HG03103 (cell line): ENCODE results near the gene PRKAR1B.

Experiments used
- ATAC-seq: cut with Tn5 transposase; IDR thresholded peaks from one replicate; pipeline ENCODE4 v1.9.1; 2021; ENCODE audit warnings: low read depth; ENCODE audit not compliant: unreplicated experiment

The PRKAR1B gene

DNA sequence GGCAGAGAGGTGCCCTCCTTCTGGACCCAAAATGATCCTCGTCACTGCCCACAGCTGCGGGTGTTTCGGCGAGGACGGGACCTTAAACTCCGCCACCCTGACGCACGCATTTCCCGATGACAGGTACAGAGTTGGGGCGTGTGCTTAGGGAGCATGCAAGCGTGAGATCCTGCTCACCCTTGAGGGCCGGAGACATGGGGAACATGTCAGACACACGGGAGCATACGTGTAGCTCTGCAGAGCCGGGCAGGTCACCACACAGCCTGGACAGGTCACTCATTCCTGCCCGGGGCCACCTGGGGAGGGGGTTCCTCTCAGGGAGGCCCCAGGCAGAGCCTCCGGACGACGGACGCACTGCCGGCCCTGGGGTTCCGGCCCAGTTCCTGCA, 149.8 kb downstream of the PRKAR1B start:
- no peak for ATAC-seq

DNA sequence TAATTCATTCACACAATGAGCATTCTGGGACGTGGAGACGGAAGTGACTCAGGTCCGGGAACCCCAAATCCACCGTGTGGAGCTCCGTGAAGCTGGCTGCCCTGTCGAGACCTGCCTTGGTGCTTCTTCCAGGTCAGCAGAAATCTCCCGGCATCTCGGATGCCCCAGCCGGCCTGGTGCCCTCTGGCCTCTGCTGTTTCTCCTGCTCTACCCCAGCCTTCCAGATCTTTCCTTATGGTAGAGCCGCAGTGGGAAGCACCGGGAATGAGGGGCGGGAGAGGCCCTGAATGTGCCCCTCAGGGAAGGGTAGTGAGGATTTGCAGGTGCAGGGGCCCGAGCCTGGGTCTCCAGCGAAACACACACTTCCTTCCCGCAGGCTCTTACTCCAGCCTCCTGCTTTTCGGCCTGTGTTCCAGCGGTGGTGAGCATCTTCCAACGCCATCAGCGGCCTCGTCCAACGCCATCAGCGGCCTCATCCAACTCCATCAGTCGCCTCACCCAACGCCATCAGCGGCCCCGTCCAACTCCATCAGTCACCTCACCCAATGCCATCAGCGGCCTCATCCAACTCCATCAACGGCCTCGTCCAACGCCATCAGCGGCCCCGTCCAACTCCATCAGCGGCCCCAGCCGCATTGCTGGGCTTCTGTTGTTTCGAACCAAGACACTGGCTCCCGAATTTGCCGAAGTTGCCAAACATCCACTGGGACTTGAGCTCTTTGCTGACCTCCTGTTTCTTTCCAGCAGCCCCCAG, 150.4 kb downstream of the PRKAR1B start:
- no peak for ATAC-seq

- no peak for ATAC-seq
Measured at GRCh38 chr7:575425-576366, 151.4 kb downstream of the PRKAR1B start.

GRCh38 chr7:574661-575395, 152.3 kb downstream of the PRKAR1B start:
- ATAC-seq, result no peak

DNA sequence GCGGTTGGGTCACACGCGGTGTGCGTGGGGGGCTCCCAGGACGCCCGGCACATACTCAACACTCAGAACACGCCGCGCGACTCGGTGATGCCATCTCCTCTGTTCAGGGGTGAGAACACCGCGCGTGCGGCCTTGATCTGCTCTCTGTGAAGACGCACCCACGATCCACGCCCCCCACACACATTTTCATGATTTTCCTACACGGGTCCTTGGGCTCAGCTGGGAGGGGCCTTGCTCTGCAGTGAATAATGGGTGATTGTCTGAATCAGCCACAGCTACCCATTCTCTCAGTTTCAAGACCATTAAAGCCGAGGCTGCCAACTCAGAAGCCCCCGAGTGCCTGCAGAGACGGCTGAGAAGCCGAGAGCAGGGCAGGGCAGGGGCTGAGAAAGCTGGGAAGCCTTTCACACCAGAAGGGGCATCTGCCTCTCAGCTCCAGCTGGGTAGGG, 153.1 kb downstream of the PRKAR1B start:
- no peak for ATAC-seq

DNA sequence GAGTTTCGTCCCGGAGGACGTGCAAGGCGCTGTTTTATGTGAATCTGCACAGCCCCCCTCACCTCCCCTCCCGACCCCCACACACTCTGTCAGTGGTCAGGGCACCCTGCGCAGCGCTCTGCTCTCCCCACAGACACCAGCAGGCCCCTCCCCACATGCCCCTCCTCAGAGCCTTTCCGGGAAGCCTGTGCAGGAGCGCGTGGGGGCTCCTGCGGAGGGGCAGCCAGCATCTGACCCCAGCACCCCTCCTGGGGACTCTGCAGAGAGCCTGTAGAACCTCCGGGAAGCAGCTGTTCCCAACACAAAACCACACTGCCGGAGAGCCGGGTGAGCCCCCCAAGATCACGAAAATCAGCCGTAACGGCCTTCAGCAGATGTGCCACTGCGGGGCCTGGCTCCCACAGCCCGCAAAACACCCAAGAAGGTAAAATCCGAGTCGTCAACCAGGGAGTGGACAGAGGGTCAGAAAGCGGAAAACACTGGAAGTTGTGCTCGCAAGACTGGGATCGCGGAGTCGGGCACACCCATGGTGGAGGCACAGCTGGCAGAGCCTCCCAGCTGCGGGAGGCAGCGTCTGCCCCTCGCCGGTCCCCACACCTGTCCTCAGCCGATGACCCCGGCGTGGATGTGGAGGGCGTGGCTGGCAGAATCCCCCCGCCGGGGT, 153.7 kb downstream of the PRKAR1B start:
- no peak for ATAC-seq

- no peak for ATAC-seq
Measured at GRCh38 chr7:572416-573268, 154.4 kb downstream of the PRKAR1B start.

- ATAC-seq, result no peak
Measured at GRCh38 chr7:571718-572415, 155.2 kb downstream of the PRKAR1B start.

GRCh38 chr7:571096-571717, 155.9 kb downstream of the PRKAR1B start:
- ATAC-seq, result no peak

DNA sequence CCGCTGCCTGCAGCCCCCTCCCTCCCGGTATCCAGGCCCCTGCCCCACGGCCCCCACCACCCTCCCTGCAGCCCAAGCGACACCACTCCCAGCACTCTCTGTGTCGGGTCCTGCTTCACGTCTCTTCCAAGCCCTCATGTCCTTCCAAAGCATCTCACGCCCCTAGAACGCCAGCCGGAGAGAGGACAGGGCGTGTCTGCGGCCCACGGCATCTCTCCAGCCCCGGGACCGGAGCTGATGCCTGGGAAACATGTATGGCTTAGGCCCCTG, 156.3 kb downstream of the PRKAR1B start:
- no peak for ATAC-seq

DNA sequence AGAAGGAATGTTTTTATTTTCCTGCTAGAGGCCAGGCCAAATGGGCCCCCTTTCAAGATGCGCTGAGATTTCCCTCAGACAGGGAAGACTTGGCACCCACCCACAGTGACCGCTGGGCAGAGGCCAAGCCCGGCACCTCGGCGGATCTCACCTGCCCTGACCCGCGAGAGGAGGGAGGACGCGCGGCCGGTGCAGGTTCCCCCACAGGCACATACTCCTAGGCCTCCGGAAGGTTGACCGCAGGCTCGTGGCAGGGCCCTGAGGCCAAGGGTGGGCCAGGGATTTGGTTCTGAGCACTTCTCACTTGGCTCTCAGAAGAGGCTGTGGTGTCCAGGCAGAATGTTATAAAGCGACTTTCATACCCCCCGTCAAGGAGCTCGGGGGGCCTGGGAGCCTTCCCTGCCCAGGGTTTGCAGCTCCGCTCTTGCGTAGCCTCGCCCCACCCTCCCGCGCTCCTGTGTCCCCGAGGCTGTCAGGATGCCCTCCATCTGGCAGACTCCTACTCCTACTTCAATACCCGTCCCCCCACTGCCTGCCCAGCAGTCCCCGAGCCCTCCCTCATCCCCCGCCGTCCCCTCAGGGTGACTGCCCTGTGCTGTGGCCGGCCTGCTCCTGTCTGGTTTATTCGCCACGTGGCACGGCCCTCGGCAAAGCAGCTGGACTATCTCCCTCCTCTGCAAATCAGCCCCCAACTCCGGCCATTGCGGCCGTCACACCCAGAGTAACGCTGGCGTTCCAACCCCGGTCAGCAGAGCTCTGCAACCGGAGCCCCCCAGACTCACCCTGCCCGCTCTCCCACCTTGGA, 156.9 kb downstream of the PRKAR1B start:
- ATAC-seq, result no peak

DNA sequence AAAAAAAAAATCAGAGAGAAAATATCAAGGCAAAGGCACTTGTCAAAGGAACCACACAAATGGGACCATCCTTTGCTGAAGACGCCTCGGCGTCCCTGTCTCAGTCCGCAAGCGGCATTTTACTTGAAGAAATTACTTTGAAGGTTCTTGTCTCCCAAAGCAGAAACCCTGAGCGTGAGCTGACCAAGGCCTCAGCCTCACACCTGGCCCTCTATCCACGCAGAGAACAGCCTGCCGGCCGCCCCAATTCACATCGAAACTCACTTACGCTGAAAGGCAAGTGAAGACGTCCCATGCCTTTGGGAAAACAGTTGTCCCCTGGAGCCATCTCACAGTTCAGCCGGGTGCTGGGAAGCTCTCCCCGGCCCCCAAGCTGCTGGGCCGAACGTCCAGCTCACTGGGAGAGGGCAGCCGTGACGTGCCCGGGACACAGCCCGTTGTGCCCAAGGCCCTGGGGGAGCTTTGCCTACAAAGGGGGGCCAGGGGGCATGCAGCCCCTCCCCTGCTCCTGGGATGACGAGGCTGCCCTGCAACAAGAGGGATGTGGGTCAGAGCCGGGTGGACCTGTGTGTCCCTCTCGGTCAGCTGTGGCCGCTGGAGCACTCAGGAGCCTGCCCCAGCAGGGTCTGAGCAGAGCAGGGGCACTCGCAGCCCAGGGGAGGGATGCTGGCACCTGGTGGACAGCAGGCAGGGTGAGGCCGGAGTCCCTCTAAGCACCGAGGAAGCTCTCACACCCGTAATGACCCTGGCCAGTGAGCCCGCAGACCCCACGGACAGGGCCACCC, 157.8 kb downstream of the PRKAR1B start:
- ATAC-seq, result no peak

- ATAC-seq, result no peak
Measured at GRCh38 chr7:568031-568951, 158.8 kb downstream of the PRKAR1B start.

GRCh38 chr7:567305-567883, 159.7 kb downstream of the PRKAR1B start:
- ATAC-seq, result no peak

DNA sequence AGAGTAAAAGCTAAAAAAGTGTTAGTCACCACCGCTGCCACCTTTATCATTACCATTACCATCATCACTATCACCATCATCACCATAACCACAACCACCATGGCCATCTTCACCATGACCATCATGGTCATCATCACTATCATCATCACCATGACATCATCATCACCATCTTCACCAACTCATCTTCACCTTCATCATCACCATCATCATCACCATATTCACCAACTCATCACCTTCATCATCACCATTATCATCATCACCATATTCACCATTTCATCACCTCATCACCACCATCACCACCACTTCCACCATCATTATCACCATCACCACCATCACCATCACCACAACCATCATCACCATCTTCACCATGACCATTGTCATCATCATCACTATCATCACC, 161.0 kb downstream of the PRKAR1B start:
- no peak for ATAC-seq
